ENCODE results near the gene HLA-DMA.
"Not testable (repeated sequence)": the region's sequence is repeated elsewhere in the genome, so short reads cannot be mapped to it uniquely, and the experiment has no call there.

HLA-DMA gene

DNA sequence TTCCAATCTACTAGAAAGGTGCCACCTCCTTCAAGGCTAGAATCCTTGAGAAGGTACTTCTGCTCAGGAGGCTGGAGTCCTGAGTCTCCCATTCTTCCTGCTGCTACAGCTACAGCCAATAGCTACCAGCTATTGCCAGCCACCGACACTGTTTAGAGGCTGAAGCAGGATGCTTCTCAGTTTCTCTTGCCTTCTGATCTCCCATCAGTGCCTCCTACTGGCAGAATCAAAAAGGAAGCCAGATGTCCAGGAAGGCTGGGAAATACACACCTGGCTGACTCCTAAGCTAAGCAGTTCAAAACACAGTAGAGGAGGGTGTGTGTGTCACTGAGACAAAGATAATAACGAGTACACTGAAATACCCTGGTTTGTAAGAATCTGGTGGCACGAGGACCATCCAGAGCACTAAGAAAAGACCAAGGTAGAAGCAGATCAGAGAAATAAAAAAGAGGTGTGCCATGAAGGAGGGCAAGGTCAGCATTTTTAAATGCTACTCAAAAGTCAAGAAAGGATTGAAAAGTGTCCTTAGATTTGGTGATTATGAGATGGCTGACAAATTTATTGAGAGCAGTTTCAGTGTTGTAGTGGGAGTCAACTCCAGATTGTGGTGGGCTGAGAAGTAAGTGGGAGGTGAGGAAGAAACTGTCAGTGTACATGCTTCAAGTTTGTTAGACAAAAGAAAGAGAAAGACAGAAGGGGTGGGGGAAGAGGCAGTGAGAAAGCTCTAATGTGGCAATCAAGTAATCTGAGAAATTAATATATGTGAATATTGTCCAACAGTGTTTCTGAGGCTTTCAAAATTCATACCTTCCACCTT lies 2.3 kb upstream of the HLA-DMA start:
- no peak for DNase-seq (ENCODE audit: low read depth)

DNA sequence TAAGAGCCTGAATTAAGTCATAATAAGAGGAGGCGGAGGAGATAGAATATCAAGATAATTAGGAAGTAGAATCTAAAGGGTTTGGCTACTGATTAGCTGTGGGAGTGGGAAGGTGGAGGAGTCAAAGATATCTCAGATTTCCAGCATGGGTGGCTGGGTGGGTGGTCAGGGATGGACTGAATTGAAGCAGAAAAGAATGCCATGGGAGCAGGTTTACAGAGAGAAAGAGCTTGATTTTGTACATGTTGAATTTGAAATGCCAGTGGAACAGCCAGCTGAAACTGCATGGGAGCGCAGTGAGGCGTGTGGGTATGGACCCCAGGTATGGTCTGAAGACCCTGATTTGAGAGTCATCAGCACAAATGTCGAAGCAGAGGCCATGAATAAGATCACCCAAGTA lies 1.4 kb upstream of the HLA-DMA start:
- DNase-seq (ENCODE audit: low read depth) = no peak

DNA sequence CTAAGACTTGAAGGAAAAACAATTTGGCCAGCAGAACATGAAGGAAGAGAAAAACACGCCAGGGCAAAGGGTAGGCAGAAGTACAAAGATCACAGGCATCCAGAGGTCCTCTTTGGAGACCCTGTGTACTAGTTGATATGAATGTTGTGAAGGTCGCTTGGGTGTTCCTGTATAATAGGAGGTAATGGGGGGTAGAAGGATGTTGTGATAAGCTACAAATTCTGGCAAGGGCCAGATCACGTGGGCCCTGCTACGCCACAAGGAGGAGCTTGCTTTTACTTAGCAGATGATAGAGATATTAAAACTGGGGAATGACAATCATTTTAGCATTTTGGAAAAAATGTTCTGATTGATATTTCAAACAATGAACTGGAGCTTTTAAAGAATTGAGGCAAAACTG lies 878 bp upstream of the HLA-DMA start:
- DNase-seq (ENCODE audit: low read depth) = no peak

DNA sequence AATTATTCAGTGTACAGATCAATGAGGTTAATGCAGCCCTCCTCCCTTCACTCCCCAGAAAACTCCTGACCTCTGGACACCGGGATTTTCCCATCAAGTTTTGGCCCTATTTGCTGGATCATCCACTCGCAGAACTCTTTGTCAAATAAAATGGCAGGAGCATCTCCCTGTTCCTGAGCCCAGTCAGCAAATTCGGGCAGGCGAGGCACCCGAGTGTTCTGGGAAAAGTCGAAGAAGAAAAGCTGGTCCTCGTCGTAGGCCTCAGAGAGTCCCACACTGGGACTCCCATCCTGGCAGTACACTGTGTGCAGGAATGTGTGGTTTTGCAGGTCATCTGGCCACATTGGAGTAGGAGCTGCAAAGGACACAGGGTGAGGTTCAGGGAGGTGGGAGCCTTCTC lies 2.4 kb downstream of the HLA-DMA start:
- no peak for DNase-seq (ENCODE audit: low read depth)

DNA sequence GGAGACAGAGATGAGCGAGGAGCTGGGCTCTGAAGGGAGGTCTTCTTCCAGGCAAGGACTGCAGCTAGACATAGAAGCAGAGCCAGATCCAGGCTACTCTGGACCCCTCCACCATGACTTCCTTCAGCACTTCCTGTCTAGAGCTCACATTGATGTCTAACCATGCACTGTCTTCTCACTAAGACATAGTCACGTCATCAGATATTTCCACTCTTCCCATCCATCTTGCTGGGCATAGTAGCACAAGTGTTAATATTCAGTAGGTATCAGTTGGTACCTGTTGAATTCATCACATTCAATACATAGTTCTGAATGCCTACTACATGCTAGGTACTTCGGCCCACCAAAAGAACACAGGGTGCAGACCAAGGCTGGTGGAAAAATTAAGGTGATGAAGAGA lies 2.9 kb downstream of the HLA-DMA start:
- no peak for DNase-seq (ENCODE audit: low read depth)

DNA sequence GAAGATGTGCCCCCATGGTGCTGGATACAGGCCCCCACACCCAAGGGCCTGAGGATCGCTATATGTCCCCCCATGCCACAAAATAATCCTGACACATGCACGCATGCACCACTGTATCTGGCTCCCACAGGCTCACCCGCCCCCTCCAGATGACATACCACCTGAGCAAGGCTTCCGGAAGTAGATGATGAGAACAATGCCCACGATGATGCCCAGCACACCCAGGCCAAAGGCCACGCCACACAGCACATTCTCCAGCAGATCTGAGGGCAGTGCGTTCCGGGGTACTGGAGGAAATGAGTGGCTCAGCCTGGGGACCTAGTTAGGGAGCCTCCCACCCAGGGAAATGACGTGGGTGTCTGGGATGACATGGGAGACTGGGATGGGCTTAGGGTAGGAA lies 3.8 kb downstream of the HLA-DMA start:
- DNase-seq (ENCODE audit: low read depth) = no peak

DNA sequence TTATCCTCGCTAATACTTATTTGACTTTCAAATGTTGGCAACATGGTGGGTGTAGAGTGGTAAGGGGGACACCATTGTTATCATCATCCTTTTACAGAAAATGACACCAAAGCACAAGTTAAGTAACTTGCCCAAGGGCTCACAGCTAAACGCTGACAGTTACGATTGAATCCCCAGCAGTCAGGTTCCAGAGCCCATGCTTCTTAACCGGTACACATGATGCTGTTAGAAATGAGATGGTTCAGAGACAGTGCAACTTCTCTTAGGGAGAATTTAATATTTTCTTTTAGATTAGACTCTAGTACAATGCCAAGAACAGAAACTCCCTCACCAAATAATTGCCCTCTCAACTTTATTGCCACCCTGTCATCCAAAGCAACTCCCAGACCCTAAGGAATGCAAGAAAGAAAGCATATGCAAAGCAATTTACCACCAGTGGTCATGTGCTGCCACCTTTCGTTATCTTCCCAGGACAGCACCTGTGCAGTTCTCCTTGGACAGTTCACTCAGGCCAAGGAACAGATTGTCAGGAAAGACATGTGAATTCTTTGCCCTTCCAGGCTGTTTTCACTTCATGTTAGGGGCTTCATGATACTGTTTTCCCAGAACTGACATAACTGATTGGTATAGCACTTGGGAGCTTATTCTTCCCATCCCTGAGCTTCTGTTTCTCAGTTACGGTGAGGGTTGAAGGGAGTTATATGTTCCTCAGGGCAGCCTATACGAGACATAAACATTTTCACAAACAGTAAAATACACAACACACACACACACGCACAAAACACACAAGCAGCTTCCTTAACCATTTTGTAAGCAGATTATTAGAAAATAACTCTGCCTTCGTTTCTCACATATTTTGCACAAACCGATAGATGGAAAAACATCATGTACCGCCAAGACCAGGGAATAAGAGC lies 5.1 kb downstream of the HLA-DMA start:
- DNase-seq (ENCODE audit: low read depth) = no peak

DNA sequence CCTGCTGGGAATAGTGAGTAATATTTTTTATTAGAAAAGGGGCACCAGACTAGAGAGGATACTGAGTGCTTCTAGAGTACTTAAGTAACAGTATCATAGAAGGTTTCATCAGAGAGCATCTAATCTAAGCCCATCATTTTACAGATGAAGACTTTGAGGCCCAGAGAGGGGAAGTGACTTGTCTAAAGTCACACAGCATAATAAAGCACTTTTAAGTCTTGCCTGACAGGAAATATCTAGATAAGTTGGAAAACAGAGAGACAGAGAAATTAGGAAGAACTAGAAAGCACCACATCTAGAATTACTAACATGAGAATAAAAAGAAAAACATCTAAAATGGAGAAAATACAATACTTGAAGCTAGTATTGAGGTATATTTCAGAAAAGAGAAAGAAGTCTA lies 6.0 kb downstream of the HLA-DMA start:
- DNase-seq (ENCODE audit: low read depth) = no peak

DNA sequence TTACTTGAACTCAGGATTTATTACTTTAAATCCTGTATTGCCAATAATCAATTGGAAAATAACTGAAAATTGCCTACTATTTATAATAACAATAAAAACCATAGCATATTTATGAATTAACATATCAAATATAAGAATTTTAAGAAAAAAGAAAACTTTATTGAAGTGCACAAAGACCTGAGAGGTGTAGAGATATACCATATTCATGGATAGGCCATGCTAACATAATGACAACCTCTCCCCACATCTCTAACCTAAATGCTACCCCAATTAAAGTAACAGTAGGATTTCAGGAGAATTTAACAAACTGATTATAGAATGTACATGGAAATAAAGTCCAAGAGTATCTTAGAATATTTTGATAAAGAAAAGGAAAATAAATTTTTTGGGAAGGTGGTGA lies 6.9 kb downstream of the HLA-DMA start:
- DNase-seq (ENCODE audit: low read depth) = no peak

DNA sequence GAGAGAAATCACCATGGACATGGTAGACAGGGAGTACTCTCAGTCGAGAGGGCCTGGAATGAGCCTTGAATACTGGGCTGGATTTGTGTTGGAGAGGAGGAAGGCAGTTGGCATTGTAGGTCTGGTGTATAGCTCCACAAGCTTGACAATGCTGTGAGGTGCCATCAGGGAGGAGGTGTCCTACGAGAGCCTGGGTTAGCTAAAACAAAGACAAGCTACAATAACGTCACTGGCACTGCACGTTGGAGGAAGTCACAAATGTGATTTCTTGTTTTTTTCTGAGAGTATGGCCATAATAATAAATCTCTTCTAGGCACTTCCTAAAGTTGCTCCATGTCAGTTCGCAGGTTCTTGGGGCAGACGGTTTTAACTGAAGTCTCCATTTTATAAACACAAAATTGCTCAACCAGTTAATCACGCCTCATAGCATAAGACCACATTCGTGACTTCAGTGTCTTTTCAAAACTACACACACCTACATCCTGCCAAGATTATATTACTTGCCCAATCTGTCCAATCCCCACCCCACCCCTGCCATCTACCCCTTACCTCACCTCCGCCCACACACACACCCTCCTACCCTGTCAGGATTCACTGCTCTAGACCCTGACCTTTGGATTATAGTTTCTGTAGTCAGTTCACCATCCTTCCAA lies 7.7 kb downstream of the HLA-DMA start:
- peak; percentile 65 for DNase-seq (ENCODE audit: low read depth)

DNA sequence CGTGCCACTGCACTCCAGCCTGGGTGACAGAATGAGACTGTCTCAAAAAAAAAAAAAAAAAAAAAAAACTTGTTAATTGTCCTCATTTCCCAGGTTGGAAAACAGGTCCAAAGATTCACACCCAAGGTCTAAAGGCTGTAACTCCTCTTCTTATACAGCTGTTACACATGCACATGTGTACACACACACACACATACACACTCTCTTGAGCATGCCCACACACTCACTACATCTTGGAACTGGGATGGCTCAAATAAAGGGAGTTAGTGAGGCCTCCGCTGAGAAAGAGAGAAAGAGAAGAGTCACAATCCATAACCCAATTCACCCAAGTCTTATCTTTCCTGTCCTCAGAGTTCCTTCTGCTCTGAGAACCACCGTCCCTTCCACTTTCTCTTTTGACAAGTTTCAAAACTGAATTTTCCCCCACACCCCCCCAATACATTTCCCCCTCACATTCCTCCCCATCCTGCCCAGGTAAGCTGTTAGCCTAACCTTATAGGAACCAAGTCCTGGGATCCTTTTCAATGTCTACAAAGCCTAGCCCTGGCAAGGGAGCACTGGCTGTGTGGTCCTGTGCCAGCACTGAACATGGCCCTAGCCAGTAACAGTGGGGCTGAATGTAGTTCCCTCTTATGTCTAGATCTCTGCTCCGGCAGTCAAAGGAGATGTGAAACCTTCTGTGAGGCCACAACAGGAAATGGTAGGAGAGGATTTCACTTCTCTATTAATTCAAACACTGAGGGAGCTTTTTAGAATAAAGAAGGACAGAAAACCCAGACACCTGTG lies 8.8 kb downstream of the HLA-DMA start:
- no peak for DNase-seq (ENCODE audit: low read depth)

DNA sequence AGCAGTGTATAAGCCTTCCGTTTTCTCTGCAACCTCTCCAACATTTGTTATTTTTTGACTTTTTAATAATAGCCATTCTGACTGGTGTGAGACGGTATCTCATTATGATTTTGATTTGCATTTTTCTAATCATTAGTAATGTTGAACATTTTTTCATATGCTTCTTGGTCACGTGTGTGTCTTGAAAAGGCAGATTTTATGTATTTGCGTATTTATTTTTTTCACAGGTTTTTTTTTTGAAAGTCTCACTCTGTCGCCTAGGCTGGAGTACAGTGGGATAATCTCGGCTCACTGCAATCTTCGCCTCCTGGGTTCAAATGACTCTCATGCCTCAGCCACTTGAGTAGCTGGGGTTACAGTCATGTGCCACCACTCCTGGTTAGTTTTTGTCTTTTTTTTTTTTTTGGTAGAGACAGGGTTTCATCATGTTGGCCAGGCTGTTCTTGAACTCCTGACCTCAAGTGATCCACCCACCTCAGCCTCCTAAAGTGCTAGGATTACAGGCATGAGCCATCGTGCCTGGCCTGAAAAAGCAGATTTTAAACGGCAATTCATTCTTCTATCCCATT lies 10.3 kb downstream of the HLA-DMA start:
- DNase-seq (ENCODE audit: low read depth) = not testable (repeated sequence)

DNA sequence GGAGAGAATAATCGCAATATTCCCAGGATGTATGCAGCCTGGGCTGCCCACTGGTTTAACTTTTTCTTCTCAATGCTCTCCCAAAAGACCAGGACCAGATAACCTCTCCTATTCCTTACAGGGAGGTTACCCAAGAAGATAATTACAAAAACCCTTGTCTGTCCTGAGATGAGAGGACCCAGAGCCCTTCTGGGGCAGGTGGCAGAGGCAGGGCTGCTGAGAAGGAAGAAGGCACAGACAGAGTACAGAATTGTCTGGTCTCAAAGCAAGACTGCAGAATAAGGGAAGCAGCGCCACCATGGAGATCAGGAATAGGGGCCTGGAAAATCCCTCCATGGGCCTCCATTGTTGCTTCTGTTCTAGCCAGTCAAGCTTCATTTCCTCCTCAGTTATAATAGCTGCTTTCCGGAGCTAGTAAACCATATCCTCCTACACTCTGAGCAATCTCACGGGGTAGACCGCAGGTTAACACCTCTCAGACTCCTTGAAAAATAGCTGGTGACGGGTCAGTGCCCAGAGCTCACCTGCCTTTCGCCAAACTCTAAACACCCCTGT lies 11.6 kb downstream of the HLA-DMA start:
- DNase-seq (ENCODE audit: low read depth) = peak; percentile 45

DNA sequence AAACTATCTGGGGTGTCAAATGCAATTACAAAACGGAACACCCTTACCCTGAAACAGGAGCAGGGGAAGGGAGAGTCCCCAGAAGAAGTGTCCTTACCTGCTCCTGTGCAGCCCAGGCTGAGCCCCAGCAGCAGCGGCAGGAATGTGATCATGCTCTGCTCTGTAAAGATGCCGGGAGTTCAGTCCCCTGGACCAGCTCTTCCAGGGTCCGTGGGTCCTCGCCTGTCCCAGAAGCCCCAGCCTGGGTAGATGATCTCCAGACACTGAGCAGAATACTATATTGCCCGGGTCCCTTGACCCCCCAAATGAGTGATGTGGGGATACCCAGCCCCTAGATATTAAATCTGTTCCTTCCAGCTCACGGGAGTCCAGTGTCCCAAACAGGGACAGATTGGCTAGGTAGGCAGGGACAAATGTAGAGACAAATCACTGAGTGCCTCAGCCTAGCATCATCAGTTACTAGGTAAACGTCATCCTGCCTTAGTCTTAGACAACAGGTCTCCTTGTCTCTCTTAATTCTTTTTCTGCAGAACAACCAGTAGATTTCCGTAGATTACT lies 12.2 kb downstream of the HLA-DMA start, which contains the start of gene HLA-DMB:
TSS of gene HLA-DMB (minus strand) at position 373 of the 558 bp plus-strand sequence. CDS start at position 152, 221 bp downstream.
- no peak for DNase-seq (ENCODE audit: low read depth)

DNA sequence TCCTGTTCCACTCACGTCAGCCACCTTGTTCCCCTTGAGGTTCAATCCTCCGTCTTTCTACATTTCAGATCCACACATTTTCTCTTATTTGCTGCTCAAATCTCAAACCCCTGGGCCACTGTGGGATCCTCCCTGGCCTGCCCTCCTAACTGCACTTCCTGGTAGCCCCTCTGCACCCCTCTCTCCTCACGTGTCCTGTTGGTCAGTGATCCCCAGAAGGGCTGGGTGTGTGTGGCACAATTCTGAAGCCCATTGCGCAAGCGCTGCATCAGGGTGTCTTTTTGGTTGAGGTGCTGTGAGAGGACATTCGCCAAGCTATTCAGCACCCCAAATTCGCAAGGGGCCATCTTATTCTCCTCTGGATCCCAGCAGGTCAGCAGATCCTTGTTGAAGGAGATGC lies 14.4 kb downstream of the HLA-DMA start:
- DNase-seq (ENCODE audit: low read depth) = no peak

DNA sequence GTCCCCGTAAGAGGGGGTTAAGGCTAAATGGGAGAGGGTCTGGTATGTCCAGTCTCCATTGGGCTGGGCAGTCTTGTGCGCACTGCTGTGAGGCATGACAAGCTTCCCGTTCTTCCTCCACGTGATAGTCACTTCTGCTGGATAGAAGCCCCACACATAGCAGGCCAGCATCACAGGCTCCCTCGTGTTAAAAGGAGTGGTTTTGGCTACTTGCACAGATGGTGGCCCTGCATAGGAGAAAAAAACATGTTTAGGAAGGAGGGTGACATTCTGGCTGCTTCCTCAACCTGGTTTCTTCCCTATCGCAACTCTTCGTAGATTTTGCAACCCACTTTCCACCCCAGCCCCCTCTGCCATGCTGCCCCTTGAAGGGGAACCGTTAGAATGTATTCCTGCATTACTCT lies 15.7 kb downstream of the HLA-DMA start:
- no peak for DNase-seq (ENCODE audit: low read depth)

DNA sequence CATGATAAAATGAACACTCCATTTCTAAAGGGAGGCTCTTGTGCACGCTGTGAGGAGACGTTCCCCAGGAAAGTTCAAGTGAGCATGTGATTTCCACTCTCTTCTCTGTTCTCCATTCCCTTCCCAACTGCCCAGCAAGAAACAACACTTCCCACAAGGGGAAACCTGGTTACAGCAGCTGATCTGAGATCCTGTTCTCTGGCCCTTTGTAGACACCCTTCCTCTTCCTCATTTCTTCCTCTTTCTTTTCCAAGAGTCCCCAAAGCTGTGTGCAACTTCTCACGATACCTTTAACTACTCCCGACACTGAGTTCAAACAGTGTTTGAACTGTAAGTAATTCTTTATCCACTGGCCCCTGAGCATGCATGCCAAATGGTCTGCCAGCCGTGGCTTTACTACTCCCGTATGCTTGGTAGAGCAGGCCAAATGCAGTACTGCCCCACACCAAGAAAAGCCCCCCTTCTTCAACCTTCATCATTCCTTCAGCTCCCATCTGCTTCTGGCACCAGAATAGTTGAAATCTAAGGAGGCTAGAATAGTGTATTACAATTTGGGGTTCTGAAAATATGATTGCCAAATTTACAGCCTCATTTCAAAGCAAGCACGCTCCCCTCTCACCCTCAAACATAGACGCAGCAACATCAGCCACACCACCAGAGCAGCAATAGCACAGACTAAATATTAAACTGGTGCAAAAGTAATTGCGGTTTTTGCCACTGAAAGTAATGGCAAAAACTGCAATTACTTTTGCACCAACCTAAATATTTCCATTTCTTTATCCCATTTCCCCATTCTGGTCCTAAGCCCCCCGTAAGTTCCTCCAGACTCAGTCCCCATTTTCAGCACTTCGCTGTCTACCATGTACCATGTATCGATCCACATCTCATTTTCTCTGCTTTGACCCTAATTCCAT lies 16.4 kb downstream of the HLA-DMA start:
- DNase-seq (ENCODE audit: low read depth) = no peak

DNA sequence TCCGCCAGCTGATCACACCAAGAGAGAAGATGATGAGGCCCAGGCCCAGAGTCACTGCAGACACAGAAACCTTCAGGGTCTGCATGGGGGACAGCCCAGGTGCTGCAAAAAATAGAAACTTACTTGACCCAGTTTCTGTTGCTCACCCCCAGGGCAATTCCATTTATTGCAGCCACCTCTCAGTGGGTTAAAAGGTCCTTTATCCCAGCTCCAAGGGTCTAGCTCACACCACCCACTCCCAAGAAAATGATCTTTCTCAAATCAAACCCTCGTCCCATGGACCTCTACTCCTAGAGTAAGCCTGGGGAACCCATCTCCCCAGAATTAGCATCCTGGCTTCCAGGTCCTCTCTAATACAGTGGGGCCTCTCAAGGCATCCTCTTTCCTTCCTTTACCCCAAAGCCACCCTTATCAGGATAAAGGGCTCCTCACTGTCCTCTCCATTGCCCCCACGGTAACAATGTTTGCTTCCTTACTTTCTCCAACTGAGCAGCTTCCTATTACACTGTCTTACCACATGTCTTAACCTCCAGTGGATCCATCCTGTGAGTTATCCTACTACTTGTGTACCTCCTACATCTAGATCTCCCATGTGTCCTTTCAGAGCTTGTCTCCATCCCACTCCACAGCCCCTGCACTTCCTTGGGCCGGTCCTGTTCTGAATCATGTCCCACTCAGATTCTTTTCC lies 17.2 kb downstream of the HLA-DMA start:
- DNase-seq (ENCODE audit: low read depth) = no peak

DNA sequence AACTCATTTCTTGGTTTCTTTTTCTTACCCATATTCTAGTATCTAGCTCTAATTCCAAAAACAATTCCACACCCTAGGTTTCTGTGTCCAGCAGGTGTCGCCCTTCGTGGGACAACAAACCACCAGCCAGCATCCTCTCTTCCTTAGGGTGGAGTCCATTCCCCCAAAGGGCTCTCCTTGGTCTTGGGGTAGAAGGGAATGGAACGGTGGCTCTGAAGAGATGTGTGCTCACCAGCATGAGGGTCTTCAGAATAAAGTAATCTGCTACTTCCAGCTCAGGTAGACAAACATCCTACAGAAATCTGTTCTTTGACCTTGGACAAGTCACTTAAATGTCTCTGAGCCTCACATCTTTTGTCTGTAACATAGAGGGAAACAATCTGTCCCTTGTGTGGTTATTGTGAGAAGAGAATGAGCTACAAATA lies 19.2 kb downstream of the HLA-DMA start:
- peak; percentile 67 for DNase-seq (ENCODE audit: low read depth)

Data from activated gamma-delta T cell treated with anti-CD3 and anti-CD28 coated beads, Interleukin-2, amount 50 U/mL, for 16 hours (primary cell).